Measurements from ENCODE around the gene ZNF860.

Gene ZNF860

GRCh38 chr3:31953091-31953490 lies 28.5 kb upstream of the ZNF860 start:
- DNase-seq (ENCODE audit: low read depth, low spot score), result no peak
- no peak overlapping the region for H3K9ac ChIP-seq (ENCODE audit: insufficient read length, low read depth)
- H3K9me3 ChIP-seq (ENCODE audit: insufficient read depth, low read length), result peaks cover 22% of the 10 kb centered on the region
- H3K4me1 ChIP-seq (ENCODE audit: insufficient read depth, insufficient read length), result no peaks in the 10 kb centered on the region
- TF ChIP-seq YY1 (IDR thresholded peaks at IDR 0.05; ENCODE audit: insufficient read depth, insufficient read length), result no peak
- no peak for TF ChIP-seq SUZ12 (IDR thresholded peaks at IDR 0.05; ENCODE audit: extremely low read depth, insufficient read depth, insufficient read length)
- TF ChIP-seq ZNF274 (IDR thresholded peaks at IDR 0.05; ENCODE audit: low read depth, low read length), result no peak
- H3K4me3 ChIP-seq (ENCODE audit: insufficient read length, low read depth), result no peak overlapping the region
- peaks cover 5% of the 10 kb centered on the region for H3K36me3 ChIP-seq (ENCODE audit: insufficient read depth, insufficient read length, low read length)
- no peaks in the 10 kb centered on the region for H3K27me3 ChIP-seq (ENCODE audit: insufficient read depth, insufficient read length)

GRCh38 chr3:31953636-31954035 lies 27.9 kb upstream of the ZNF860 start:
- Histone ChIP-seq H3K36me3 (ENCODE audit: insufficient read depth, insufficient read length, low read length) (peaks cover 5% of the 10 kb centered on the region), H3K9me3 (ENCODE audit: insufficient read depth, low read length) (peaks cover 22% of the 10 kb centered on the region), H3K4me1 (ENCODE audit: insufficient read depth, insufficient read length) (no peaks in the 10 kb centered on the region), H3K9ac (ENCODE audit: insufficient read length, low read depth) (no peak overlapping the region), H3K27me3 (ENCODE audit: insufficient read depth, insufficient read length) (no peaks in the 10 kb centered on the region), H3K4me3 (ENCODE audit: insufficient read length, low read depth) (no peak overlapping the region)
- no peak for TF ChIP-seq SUZ12 (IDR thresholded peaks at IDR 0.05; ENCODE audit: extremely low read depth, insufficient read depth, insufficient read length)
- no peak for TF ChIP-seq YY1 (IDR thresholded peaks at IDR 0.05; ENCODE audit: insufficient read depth, insufficient read length)
- TF ChIP-seq ZNF274 (IDR thresholded peaks at IDR 0.05; ENCODE audit: low read depth, low read length), result no peak
- DNase-seq (ENCODE audit: low read depth, low spot score), result no peak

- Histone ChIP-seq H3K9ac (ENCODE audit: insufficient read length, low read depth) (no peak overlapping the region), H3K4me3 (ENCODE audit: insufficient read length, low read depth) (no peak overlapping the region), H3K9me3 (ENCODE audit: insufficient read depth, low read length) (peaks cover 22% of the 10 kb centered on the region), H3K27me3 (ENCODE audit: insufficient read depth, insufficient read length) (no peaks in the 10 kb centered on the region), H3K36me3 (ENCODE audit: insufficient read depth, insufficient read length, low read length) (peaks cover 5% of the 10 kb centered on the region), H3K4me1 (ENCODE audit: insufficient read depth, insufficient read length) (no peaks in the 10 kb centered on the region)
- TF ChIP-seq SUZ12 (IDR thresholded peaks at IDR 0.05; ENCODE audit: extremely low read depth, insufficient read depth, insufficient read length) (no peak), ZNF274 (IDR thresholded peaks at IDR 0.05; ENCODE audit: low read depth, low read length) (no peak), YY1 (IDR thresholded peaks at IDR 0.05; ENCODE audit: insufficient read depth, insufficient read length) (no peak)
- no peak for DNase-seq (ENCODE audit: low read depth, low spot score)
Observed at GRCh38 chr3:31955581-31955980, 26.0 kb upstream of the ZNF860 start.

- Histone ChIP-seq H3K9me3 (ENCODE audit: insufficient read depth, low read length) (peaks cover 22% of the 10 kb centered on the region), H3K27me3 (ENCODE audit: insufficient read depth, insufficient read length) (no peaks in the 10 kb centered on the region), H3K9ac (ENCODE audit: insufficient read length, low read depth) (no peak overlapping the region), H3K4me1 (ENCODE audit: insufficient read depth, insufficient read length) (no peaks in the 10 kb centered on the region), H3K4me3 (ENCODE audit: insufficient read length, low read depth) (no peak overlapping the region), H3K36me3 (ENCODE audit: insufficient read depth, insufficient read length, low read length) (peaks cover 5% of the 10 kb centered on the region)
- DNase-seq (ENCODE audit: low read depth, low spot score), result no peak
- TF ChIP-seq ZNF274 (IDR thresholded peaks at IDR 0.05; ENCODE audit: low read depth, low read length) (no peak), YY1 (IDR thresholded peaks at IDR 0.05; ENCODE audit: insufficient read depth, insufficient read length) (no peak), SUZ12 (IDR thresholded peaks at IDR 0.05; ENCODE audit: extremely low read depth, insufficient read depth, insufficient read length) (no peak)
Observed at GRCh38 chr3:31957106-31957505, 24.4 kb upstream of the ZNF860 start.

GRCh38 chr3:31958701-31959152 lies 22.8 kb upstream of the ZNF860 start:
- Histone ChIP-seq H3K4me1 (ENCODE audit: insufficient read depth, insufficient read length) (no peaks in the 10 kb centered on the region), H3K27me3 (ENCODE audit: insufficient read depth, insufficient read length) (no peaks in the 10 kb centered on the region), H3K9ac (ENCODE audit: insufficient read length, low read depth) (peak overlapping the region; percentile 6), H3K9me3 (ENCODE audit: insufficient read depth, low read length) (peaks cover 22% of the 10 kb centered on the region), H3K4me3 (ENCODE audit: insufficient read length, low read depth) (no peak overlapping the region), H3K36me3 (ENCODE audit: insufficient read depth, insufficient read length, low read length) (peaks cover 2% of the 10 kb centered on the region)
- no peak for DNase-seq (ENCODE audit: low read depth, low spot score)
- TF ChIP-seq YY1 (IDR thresholded peaks at IDR 0.05; ENCODE audit: insufficient read depth, insufficient read length), result no peak
- TF ChIP-seq ZNF274 (IDR thresholded peaks at IDR 0.05; ENCODE audit: low read depth, low read length), result no peak

GRCh38 chr3:31959251-31959650 lies 22.3 kb upstream of the ZNF860 start:
- no peaks in the 10 kb centered on the region for H3K27me3 ChIP-seq (ENCODE audit: insufficient read depth, insufficient read length)
- no peak overlapping the region for H3K4me3 ChIP-seq (ENCODE audit: insufficient read length, low read depth)
- H3K36me3 ChIP-seq (ENCODE audit: insufficient read depth, insufficient read length, low read length), result peaks cover 2% of the 10 kb centered on the region
- H3K4me1 ChIP-seq (ENCODE audit: insufficient read depth, insufficient read length), result no peaks in the 10 kb centered on the region
- H3K9me3 ChIP-seq (ENCODE audit: insufficient read depth, low read length), result peaks cover 22% of the 10 kb centered on the region
- H3K9ac ChIP-seq (ENCODE audit: insufficient read length, low read depth), result peak overlapping the region; percentile 6
- TF ChIP-seq SUZ12 (IDR thresholded peaks at IDR 0.05; ENCODE audit: extremely low read depth, insufficient read depth, insufficient read length) (no peak), ZNF274 (IDR thresholded peaks at IDR 0.05; ENCODE audit: low read depth, low read length) (no peak), YY1 (IDR thresholded peaks at IDR 0.05; ENCODE audit: insufficient read depth, insufficient read length) (no peak)
- DNase-seq (ENCODE audit: low read depth, low spot score), result no peak

- TF ChIP-seq ZNF274 (IDR thresholded peaks at IDR 0.05; ENCODE audit: low read depth, low read length) (no peak), SUZ12 (IDR thresholded peaks at IDR 0.05; ENCODE audit: extremely low read depth, insufficient read depth, insufficient read length) (no peak), YY1 (IDR thresholded peaks at IDR 0.05; ENCODE audit: insufficient read depth, insufficient read length) (no peak)
- no peaks in the 10 kb centered on the region for H3K27me3 ChIP-seq (ENCODE audit: insufficient read depth, insufficient read length)
- peak overlapping the region; percentile 4 for H3K9ac ChIP-seq (ENCODE audit: insufficient read length, low read depth)
- H3K4me3 ChIP-seq (ENCODE audit: insufficient read length, low read depth), result peak overlapping the region; percentile 15
- H3K4me1 ChIP-seq (ENCODE audit: insufficient read depth, insufficient read length), result no peaks in the 10 kb centered on the region
- peaks cover 2% of the 10 kb centered on the region for H3K36me3 ChIP-seq (ENCODE audit: insufficient read depth, insufficient read length, low read length)
- H3K9me3 ChIP-seq (ENCODE audit: insufficient read depth, low read length), result peaks cover 13% of the 10 kb centered on the region
- DNase-seq (ENCODE audit: low read depth, low spot score), result peak; percentile 73
Observed at GRCh38 chr3:31959951-31960792, 21.4 kb upstream of the ZNF860 start.

All from NT2/D1 (cell line).